ENCODE data around the gene PCSK7.

GRCh38 chr11:117175781-117176180, 56.1 kb downstream of the PCSK7 start:
- TF ChIP-seq EZH2 (IDR thresholded peaks at IDR 0.05; ENCODE audit: insufficient read depth, poor library complexity, severe bottlenecking) (no peak), EZH2phosphoT487 (IDR thresholded peaks at IDR 0.05; ENCODE audit: insufficient read depth, low read depth) (no peak)

Measured in GM23248 (cell line).